Transverse colon (tissue), 3 donors: ENCODE data around the gene SLC9A4.

Experiments
- CTCF ChIP-seq, 5 experiments: fragments of 200-600 bp in 3 of 5; fragments of 450-650 bp in 2 of 5; sonication (generic) in 3 of 5; IDR thresholded peaks; 1 replicate in 2 of 5; 2 replicates in 3 of 5; pipeline ENCODE4 v1.5.1; 2016 to 2017; ENCODE audit warnings: antibody characterized with exemption in 5 of 5, inconsistent platforms in 3 of 5, mild to moderate bottlenecking in 2 of 5, moderate library complexity in 1 of 5
- EP300 ChIP-seq: sonication (generic); formaldehyde crosslinking; IDR thresholded peaks from one replicate; pipeline ENCODE4 v1.6.1; 2017; ENCODE audit warnings: antibody characterized with exemption, low read depth
- POLR2A ChIP-seq: fragments of 450-650 bp; IDR thresholded peaks from one replicate; pipeline ENCODE4 v1.6.1; 2016; ENCODE audit warnings: antibody characterized with exemption, mild to moderate bottlenecking, moderate library complexity

GRCh38 chr2:102538491-102538890 is 65.5 kb downstream of the SLC9A4 start:
- TF ChIP-seq CTCF (IDR thresholded peaks at IDR 0.05) (no peak), EP300 (no peak), POLR2A (no peak)
